Measurements from ENCODE around the gene ENDOU. TPM values are rescaled to one million over a fixed set of nuclear protein-coding genes. Genes with fewer than 3 reads are reported as not detected.

ENDOU gene
- total RNA-seq, 1 experiment from 2014 or later: not detected

DNA sequence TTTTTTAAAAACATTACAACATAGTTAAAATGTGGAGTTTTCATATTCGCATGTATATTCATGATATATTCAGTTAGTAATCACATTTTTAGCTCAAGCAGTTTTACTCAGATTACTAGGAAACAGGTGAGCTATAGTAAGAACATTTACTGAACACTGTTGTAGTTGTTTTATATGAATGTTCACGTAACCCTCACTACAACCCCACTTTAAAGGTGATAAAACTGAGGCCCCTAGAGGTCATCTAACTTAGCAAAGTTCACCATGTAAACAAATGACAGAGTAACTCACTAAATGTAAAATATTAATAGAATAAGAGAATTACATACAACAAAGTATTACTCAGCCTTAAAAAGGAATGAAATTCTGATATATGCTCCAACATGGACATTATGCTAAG lies 45.5 kb downstream of the ENDOU start:
- Histone ChIP-seq H4K20me1 (ENCODE audit: insufficient read depth) (no peaks in the 10 kb centered on the region), H3K4me1 (ENCODE audit: control insufficient read depth in 1 of 2, insufficient read depth in 2 of 2, low read length in 2 of 2) (no peaks in the 10 kb centered on the region), H3K9me3 (ENCODE audit: control insufficient read depth in 1 of 2, insufficient read depth in 1 of 2, low read depth in 1 of 2, low read length in 2 of 2) (no peaks in the 10 kb centered on the region), H3K9me2 (ENCODE audit: insufficient read depth) (no peaks in the 10 kb centered on the region), H3K27ac (ENCODE audit: low read depth, low read length) (no peak overlapping the region), H3K27me3 (ENCODE audit: insufficient read depth, low read length) (no peaks in the 10 kb centered on the region), H3K4me3 (replicated peaks in 1 of 2; ENCODE audit: low read depth in 1 of 2, low read length in 2 of 2) (no peak overlapping the region), H3K36me3 (ENCODE audit: control insufficient read depth in 1 of 2, insufficient read depth in 2 of 2, low read length in 2 of 2) (peaks cover 0 to 8% of the 10 kb centered on the region in 2 experiments; a peak in 1 of 4 replicates), H2AFZ (ENCODE audit: low read depth, low read length, poor library complexity, severe bottlenecking) (no peak overlapping the region), H3K79me2 (ENCODE audit: insufficient read depth, low read length) (no peaks in the 10 kb centered on the region), H3K4me2 (ENCODE audit: low read length) (no peak overlapping the region), H3K9ac (ENCODE audit: low read length) (no peak overlapping the region)
- no peak for TF ChIP-seq EZH2phosphoT487 (IDR thresholded peaks at IDR 0.05; ENCODE audit: borderline replicate concordance)
- TF ChIP-seq EGR1 (IDR thresholded peaks at IDR 0.05; ENCODE audit: low read depth): no peak
- TF ChIP-seq EZH2 (IDR thresholded peaks at IDR 0.05): no peak
- no peak for TF ChIP-seq SIN3A (IDR thresholded peaks at IDR 0.05; ENCODE audit: low read depth)
- no peak for TF ChIP-seq JUND (IDR thresholded peaks at IDR 0.05)
- no peak for TF ChIP-seq SRF (IDR thresholded peaks at IDR 0.05; ENCODE audit: low read depth)
- no peak for TF ChIP-seq SP1 (IDR thresholded peaks at IDR 0.05; ENCODE audit: low read depth)
- no peak for TF ChIP-seq ZNF274 (IDR thresholded peaks at IDR 0.05; ENCODE audit: low read depth, low read length)
- no peak for TF ChIP-seq RAD21 (IDR thresholded peaks at IDR 0.05; ENCODE audit: low read depth)
- TF ChIP-seq, protein P1, sequence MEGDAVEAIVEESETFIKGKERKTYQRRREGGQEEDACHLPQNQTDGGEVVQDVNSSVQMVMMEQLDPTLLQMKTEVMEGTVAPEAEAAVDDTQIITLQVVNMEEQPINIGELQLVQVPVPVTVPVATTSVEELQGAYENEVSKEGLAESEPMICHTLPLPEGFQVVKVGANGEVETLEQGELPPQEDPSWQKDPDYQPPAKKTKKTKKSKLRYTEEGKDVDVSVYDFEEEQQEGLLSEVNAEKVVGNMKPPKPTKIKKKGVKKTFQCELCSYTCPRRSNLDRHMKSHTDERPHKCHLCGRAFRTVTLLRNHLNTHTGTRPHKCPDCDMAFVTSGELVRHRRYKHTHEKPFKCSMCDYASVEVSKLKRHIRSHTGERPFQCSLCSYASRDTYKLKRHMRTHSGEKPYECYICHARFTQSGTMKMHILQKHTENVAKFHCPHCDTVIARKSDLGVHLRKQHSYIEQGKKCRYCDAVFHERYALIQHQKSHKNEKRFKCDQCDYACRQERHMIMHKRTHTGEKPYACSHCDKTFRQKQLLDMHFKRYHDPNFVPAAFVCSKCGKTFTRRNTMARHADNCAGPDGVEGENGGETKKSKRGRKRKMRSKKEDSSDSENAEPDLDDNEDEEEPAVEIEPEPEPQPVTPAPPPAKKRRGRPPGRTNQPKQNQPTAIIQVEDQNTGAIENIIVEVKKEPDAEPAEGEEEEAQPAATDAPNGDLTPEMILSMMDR (IDR thresholded peaks at IDR 0.05 in 2 of 3, conservative IDR thresholded peaks at IDR 0.05 in 1 of 3; ENCODE audit: borderline replicate concordance in 1 of 3, insufficient read depth in 1 of 3, low read depth in 2 of 3, low read length in 2 of 3): no peak
- no peak for TF ChIP-seq YY1 (IDR thresholded peaks at IDR 0.05; ENCODE audit: extremely low read depth, insufficient replicate concordance, low read depth, low read length)
- TF ChIP-seq, protein P2, sequence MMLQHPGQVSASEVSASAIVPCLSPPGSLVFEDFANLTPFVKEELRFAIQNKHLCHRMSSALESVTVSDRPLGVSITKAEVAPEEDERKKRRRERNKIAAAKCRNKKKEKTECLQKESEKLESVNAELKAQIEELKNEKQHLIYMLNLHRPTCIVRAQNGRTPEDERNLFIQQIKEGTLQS (IDR thresholded peaks at IDR 0.05): no peak
- no peak for TF ChIP-seq CBX3 (IDR thresholded peaks at IDR 0.05; ENCODE audit: low read depth)
- TF ChIP-seq POLR2A (IDR thresholded peaks at IDR 0.05; ENCODE audit: borderline replicate concordance, extremely low read depth, insufficient read depth, insufficient read length): no peak
- TF ChIP-seq, protein P3, sequence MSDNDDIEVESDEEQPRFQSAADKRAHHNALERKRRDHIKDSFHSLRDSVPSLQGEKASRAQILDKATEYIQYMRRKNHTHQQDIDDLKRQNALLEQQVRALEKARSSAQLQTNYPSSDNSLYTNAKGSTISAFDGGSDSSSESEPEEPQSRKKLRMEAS (IDR thresholded peaks at IDR 0.05): no peak
- TF ChIP-seq, protein P4, sequence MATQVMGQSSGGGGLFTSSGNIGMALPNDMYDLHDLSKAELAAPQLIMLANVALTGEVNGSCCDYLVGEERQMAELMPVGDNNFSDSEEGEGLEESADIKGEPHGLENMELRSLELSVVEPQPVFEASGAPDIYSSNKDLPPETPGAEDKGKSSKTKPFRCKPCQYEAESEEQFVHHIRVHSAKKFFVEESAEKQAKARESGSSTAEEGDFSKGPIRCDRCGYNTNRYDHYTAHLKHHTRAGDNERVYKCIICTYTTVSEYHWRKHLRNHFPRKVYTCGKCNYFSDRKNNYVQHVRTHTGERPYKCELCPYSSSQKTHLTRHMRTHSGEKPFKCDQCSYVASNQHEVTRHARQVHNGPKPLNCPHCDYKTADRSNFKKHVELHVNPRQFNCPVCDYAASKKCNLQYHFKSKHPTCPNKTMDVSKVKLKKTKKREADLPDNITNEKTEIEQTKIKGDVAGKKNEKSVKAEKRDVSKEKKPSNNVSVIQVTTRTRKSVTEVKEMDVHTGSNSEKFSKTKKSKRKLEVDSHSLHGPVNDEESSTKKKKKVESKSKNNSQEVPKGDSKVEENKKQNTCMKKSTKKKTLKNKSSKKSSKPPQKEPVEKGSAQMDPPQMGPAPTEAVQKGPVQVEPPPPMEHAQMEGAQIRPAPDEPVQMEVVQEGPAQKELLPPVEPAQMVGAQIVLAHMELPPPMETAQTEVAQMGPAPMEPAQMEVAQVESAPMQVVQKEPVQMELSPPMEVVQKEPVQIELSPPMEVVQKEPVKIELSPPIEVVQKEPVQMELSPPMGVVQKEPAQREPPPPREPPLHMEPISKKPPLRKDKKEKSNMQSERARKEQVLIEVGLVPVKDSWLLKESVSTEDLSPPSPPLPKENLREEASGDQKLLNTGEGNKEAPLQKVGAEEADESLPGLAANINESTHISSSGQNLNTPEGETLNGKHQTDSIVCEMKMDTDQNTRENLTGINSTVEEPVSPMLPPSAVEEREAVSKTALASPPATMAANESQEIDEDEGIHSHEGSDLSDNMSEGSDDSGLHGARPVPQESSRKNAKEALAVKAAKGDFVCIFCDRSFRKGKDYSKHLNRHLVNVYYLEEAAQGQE (IDR thresholded peaks at IDR 0.05; ENCODE audit: low read depth): no peak
- BruUV-seq (replicated peaks): no TSS peak
- CTCF ChIA-PET: interaction anchor here (1.1 kb wide), 1 partner anchor 133 kb away, joined by 3 read pairs; no protein-coding TSS in a partner anchor
- intact Hi-C loops (cut with micrococcal nuclease): loop anchor here (10.0 kb wide), 2 partner anchors 375 to 1335 kb away; no protein-coding TSS in a partner anchor
- POLR2A ChIA-PET: no interaction called here
- ATAC-seq (no peak), DNase-seq (ENCODE audit: low read depth, low spot score) (no peak)
- RAD21 ChIA-PET (ENCODE audit: low non-redundant PET in 1 of 2, low total read pairs in 2 of 2, uncharacterized antibody in 2 of 2, unreplicated experiment in 2 of 2): interaction anchor here in 1 of 2 experiments (0.7 kb wide), 1 partner anchor 416 kb away, joined by 3 read pairs; no protein-coding TSS in a partner anchor
